GM12878 (cell line): ENCODE measurements around the gene SELENOP. TPM values are rescaled to one million over a fixed set of nuclear protein-coding genes. Genes with fewer than 3 reads are reported as not detected.

Source experiments
- ATAC-seq: fragments of 200-7000 bp; cut with Tn5 transposase; 3 replicates; pipeline ENCODE4 v1.9.1; 2020; ENCODE audit warnings: mild to moderate bottlenecking, moderate library complexity
- BruUV-seq: library from RNA; stranded (reverse); fragments of 400-500 nt; replicated peaks from 2 replicates; lab custom pipeline; 2021; lab: Mats Ljungman, UMichigan
- CTCF ChIA-PET: fragments of 300-600 bp; sonication (Branson Sonifier 250); formaldehyde crosslinking; extraction: SDS; loops from one replicate; lab custom pipeline; 2021; ENCODE audit warnings: inconsistent platforms; lab: Yijun Ruan, JAX
- POLR2A ChIA-PET: fragments of 350-600 bp; formaldehyde crosslinking; extraction: SDS; loops from one replicate; lab custom pipeline; 2021; ENCODE audit warnings: inconsistent platforms; lab: Charles Lee
- RAD21 ChIA-PET: fragments of 300-600 bp; sonication (Branson Sonifier 250); formaldehyde crosslinking; loops from one replicate; lab custom pipeline; 2023; ENCODE audit warnings: antibody characterized with exemption; ENCODE audit not compliant: unreplicated experiment; lab: Charles Lee
- SMC1A ChIA-PET: fragments of 300-600 bp; sonication (Branson Sonifier 250); formaldehyde crosslinking; loops from one replicate; lab custom pipeline; 2023; ENCODE audit not compliant: unreplicated experiment, uncharacterized antibody; lab: Charles Lee
- DNase-seq: peaks from one replicate; pipeline ENCODE4 v3.0.0-alpha.2; 2011; ENCODE audit warnings: low read depth, low spot score
- FAIRE-seq: peaks from 3 replicates; lab custom pipeline; 2011; peaks lifted over from hg19 to GRCh38; lab: Jason Lieb, UNC
- H2AFZ ChIP-seq: 2 replicates; pipeline ENCODE4 v1.6.0; 2011; ENCODE audit warnings: low read depth, low read length, control low read depth; ENCODE audit not compliant: control insufficient read depth
- H3K27ac ChIP-seq: 2 replicates; pipeline ENCODE4 v1.5.1; 2011; ENCODE audit warnings: control low read depth; ENCODE audit not compliant: control insufficient read depth, insufficient read depth
- H3K27me3 ChIP-seq, 2 experiments: replicated peaks in 1 of 2; 2 replicates each; pipeline versions ENCODE4 v1.6.0 to v1.6.1; 2011; ENCODE audit warnings: low read length in 1 of 2; ENCODE audit not compliant: control insufficient read depth in 2 of 2, insufficient read depth in 2 of 2
- H3K36me3 ChIP-seq, 2 experiments: 2 replicates each; pipeline ENCODE4 v1.5.1; 2011; ENCODE audit warnings: low read length in 1 of 2; ENCODE audit not compliant: control insufficient read depth in 2 of 2, insufficient read depth in 2 of 2
- H3K4me1 ChIP-seq: 2 replicates; pipeline ENCODE4 v1.6.1; 2011; ENCODE audit warnings: mild to moderate bottlenecking, low read length, moderate library complexity, mixed read lengths; ENCODE audit not compliant: control insufficient read depth, insufficient read depth
- H3K4me2 ChIP-seq: 2 replicates; pipeline ENCODE4 v1.6.0; 2011; ENCODE audit warnings: control low read depth; ENCODE audit not compliant: control insufficient read depth, insufficient read depth
- H3K4me3 ChIP-seq: fragments of 200-600 bp; sonication (generic); 2 replicates; pipeline ENCODE4 v1.5.1; 2016
- H3K79me2 ChIP-seq: 2 replicates; pipeline ENCODE4 v1.6.0; 2011; ENCODE audit warnings: low read length; ENCODE audit not compliant: control insufficient read depth, insufficient read depth
- H3K9ac ChIP-seq: 2 replicates; pipeline ENCODE4 v1.8.0; 2011; ENCODE audit warnings: low read length, control low read depth, mixed read lengths; ENCODE audit not compliant: control insufficient read depth, insufficient read depth
- H3K9me3 ChIP-seq: replicated peaks from 3 replicates; pipeline ENCODE4 v1.5.1; 2011; ENCODE audit warnings: mild to moderate bottlenecking, low read length; ENCODE audit not compliant: control insufficient read depth, insufficient read depth
- H4K20me1 ChIP-seq: 2 replicates; pipeline ENCODE4 v1.6.0; 2011; ENCODE audit not compliant: control insufficient read depth, insufficient read depth
- BCL11A ChIP-seq: IDR thresholded peaks from 2 replicates; pipeline ENCODE4 v1.6.1; 2011; ENCODE audit warnings: low read depth, low read length
- BCLAF1 ChIP-seq: fragments of 450-650 bp; IDR thresholded peaks from 2 replicates; pipeline ENCODE4 v1.6.1; 2017; ENCODE audit warnings: antibody characterized with exemption, mild to moderate bottlenecking, moderate library complexity
- BMI1 ChIP-seq: fragments of 450-650 bp; IDR thresholded peaks from 2 replicates; pipeline ENCODE4 v1.6.1; 2016; ENCODE audit warnings: mild to moderate bottlenecking, moderate library complexity, borderline replicate concordance
- ESRRA ChIP-seq: IDR thresholded peaks from 2 replicates; pipeline ENCODE4 v1.6.1; 2012; ENCODE audit warnings: mild to moderate bottlenecking, low read length, improper control_type of control experiment
- HDAC6 ChIP-seq: fragments of 200-600 bp; sonication (generic); IDR thresholded peaks from one replicate; pipeline ENCODE4 v1.8.0; 2017; ENCODE audit warnings: antibody characterized with exemption; ENCODE audit not compliant: unreplicated experiment
- MLLT1 ChIP-seq: fragments of 450-650 bp; IDR thresholded peaks from 2 replicates; pipeline ENCODE4 v1.6.1; 2016; ENCODE audit warnings: mild to moderate bottlenecking
- NFIC ChIP-seq: IDR thresholded peaks from 2 replicates; pipeline ENCODE4 v1.6.1; 2012; ENCODE audit warnings: low read depth, mild to moderate bottlenecking, inconsistent platforms, low read length, moderate library complexity
- NFXL1 ChIP-seq: fragments of 450-650 bp; IDR thresholded peaks from 2 replicates; pipeline ENCODE4 v1.6.1; 2017; ENCODE audit warnings: antibody characterized with exemption, mild to moderate bottlenecking, borderline replicate concordance
- POLR2AphosphoS5 ChIP-seq: IDR thresholded peaks from 2 replicates; pipeline ENCODE4 v1.6.1; 2011; ENCODE audit warnings: mild to moderate bottlenecking, low read length, inconsistent platforms
- RFX5 ChIP-seq: IDR thresholded peaks from 2 replicates; pipeline ENCODE4 v1.6.1; 2011; ENCODE audit warnings: low read depth, low read length, improper control_type of control experiment
- SUPT20H ChIP-seq: IDR thresholded peaks from 2 replicates; pipeline ENCODE4 v1.6.1; 2011; ENCODE audit warnings: low read depth, mild to moderate bottlenecking, low read length, moderate library complexity, borderline replicate concordance; ENCODE audit not compliant: control insufficient read depth
- WRNIP1 ChIP-seq: IDR thresholded peaks from 2 replicates; pipeline ENCODE4 v1.6.1; 2011; ENCODE audit warnings: low read depth, low read length, improper control_type of control experiment, borderline replicate concordance
- ZNF24 ChIP-seq: fragments of 450-650 bp; IDR thresholded peaks from 2 replicates; pipeline ENCODE4 v1.6.1; 2017; ENCODE audit warnings: antibody characterized with exemption, mild to moderate bottlenecking
- WGBS: methylation state at CpG from one replicate; pipeline ENCODE4 v1.1.6; 2016; ENCODE audit warnings: low lambda C conversion rate; ENCODE audit not compliant: insufficient replicate concordance, insufficient coverage; ENCODE audit errors: missing lambda C conversion rate; 5-methylcytosine and 5-hydroxymethylcytosine counted together
- in situ Hi-C: fragments of 300-500 bp; cut with MboI; formaldehyde crosslinking; loops from 9 replicates; pipeline ENCODE4 v1.14.3; 2018; ENCODE audit warnings: mixed read lengths
- intact Hi-C: fragments of 100-400 bp; cut with micrococcal nuclease; formaldehyde crosslinking; loops from one replicate; pipeline ENCODE4 v1.14.2; 2022; ENCODE audit not compliant: unreplicated experiment
- polyA plus RNA-seq, 11 experiments: library from polyadenylated mRNA; depleted of rRNA in 4 of 11; unstranded in 6 of 11; stranded (reverse) in 5 of 11; fragments of >200 nt; fragmentation: Nextera tagmentation in 4 of 11; fragmentation: Illumina TruSeq in 1 of 11; extraction: Ambion mirVana in 4 of 11; extraction: Trizol in 1 of 11; gene quantifications; 1 replicate in 1 of 11; 2 replicates in 10 of 11; pipeline versions ENCODE4 v1.2.1 to v1.2.3, GENCODE V29; 2011 to 2016; ENCODE audit warnings: inconsistent platforms in 2 of 11, missing spikeins in 2 of 11, low read depth in 1 of 11
- total RNA-seq, 4 experiments: library from RNA; depleted of rRNA in 3 of 4; stranded (reverse); fragments of >200 nt in 3 of 4; fragmentation: Illumina TruSeq in 1 of 4; extraction: Trizol in 1 of 4; gene quantifications; 2 replicates each; pipeline versions ENCODE4 v1.2.1 to v1.2.3, GENCODE V29; 2013 to 2021
- TF ChIP-seq, protein P1 (sequence below): IDR thresholded peaks from 2 replicates; pipeline ENCODE4 v1.6.1; 2012; ENCODE audit warnings: low read depth, low read length, improper control_type of control experiment
- TF ChIP-seq, protein P2 (sequence below): IDR thresholded peaks from 2 replicates; pipeline ENCODE4 v1.6.1; 2011; ENCODE audit warnings: borderline replicate concordance, low read depth, mild to moderate bottlenecking, moderate library complexity, low read length; ENCODE audit not compliant: insufficient read depth, poor library complexity, severe bottlenecking

The SELENOP gene
- total and polyA plus RNA-seq, 10 of the 15 experiments (the other 5 are each of a cell fraction or from before 2014, with no cell fraction given), result 0.08 to 5.1 (median 0.88) TPM; not detected in 3

- in situ Hi-C loops, result no loop called here
- intact Hi-C loops, result no loop called here
- Histone ChIP-seq H3K9ac (no peak overlapping the region), H2AFZ (no peak overlapping the region), H3K27me3 (no peaks in the 10 kb centered on the region; a peak in 1 of 4 replicates), H4K20me1 (no peaks in the 10 kb centered on the region), H3K79me2 (no peaks in the 10 kb centered on the region), H3K36me3 (no peaks in the 10 kb centered on the region), H3K4me1 (no peaks in the 10 kb centered on the region), H3K4me3 (no peak overlapping the region), H3K27ac (no peak overlapping the region), H3K4me2 (no peak overlapping the region), H3K9me3 (no peaks in the 10 kb centered on the region)
- ChIA-PET SMC1A (interaction anchor here (0.7 to 5.8 kb wide), 7 partner anchors 11 to 63 kb away, joined by 3 to 34 read pairs (median 4); partner anchors contain the start of gene SELENOP), RAD21 (interaction anchor here (1.2 to 1.6 kb wide), 2 partner anchors 9 to 15 kb away, joined by 4 to 5 read pairs; partner anchors contain the start of gene SELENOP), CTCF (interaction anchor here (0.6 to 1.9 kb wide), 12 partner anchors 9 to 1704 kb away, joined by 3 to 5 read pairs (median 3); no protein-coding TSS in a partner anchor), POLR2A (interaction anchor here (1.1 to 2.3 kb wide), 2 partner anchors 14 to 15 kb away, joined by 3 to 7 read pairs; partner anchors contain the start of gene SELENOP)
- DNase-seq (no peak), FAIRE-seq (no peak), ATAC-seq (no peak)
- TF ChIP-seq ESRRA, result no peak
- TF ChIP-seq NFIC, result no peak
- no peak for TF ChIP-seq RFX5
- TF ChIP-seq, protein P1, sequence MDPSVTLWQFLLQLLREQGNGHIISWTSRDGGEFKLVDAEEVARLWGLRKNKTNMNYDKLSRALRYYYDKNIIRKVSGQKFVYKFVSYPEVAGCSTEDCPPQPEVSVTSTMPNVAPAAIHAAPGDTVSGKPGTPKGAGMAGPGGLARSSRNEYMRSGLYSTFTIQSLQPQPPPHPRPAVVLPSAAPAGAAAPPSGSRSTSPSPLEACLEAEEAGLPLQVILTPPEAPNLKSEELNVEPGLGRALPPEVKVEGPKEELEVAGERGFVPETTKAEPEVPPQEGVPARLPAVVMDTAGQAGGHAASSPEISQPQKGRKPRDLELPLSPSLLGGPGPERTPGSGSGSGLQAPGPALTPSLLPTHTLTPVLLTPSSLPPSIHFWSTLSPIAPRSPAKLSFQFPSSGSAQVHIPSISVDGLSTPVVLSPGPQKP, result no peak
- TF ChIP-seq MLLT1, result no peak
- TF ChIP-seq WRNIP1, result no peak
- no peak for TF ChIP-seq NFXL1
- no peak for TF ChIP-seq SUPT20H
- no peak for TF ChIP-seq POLR2AphosphoS5
- TF ChIP-seq, protein P2, sequence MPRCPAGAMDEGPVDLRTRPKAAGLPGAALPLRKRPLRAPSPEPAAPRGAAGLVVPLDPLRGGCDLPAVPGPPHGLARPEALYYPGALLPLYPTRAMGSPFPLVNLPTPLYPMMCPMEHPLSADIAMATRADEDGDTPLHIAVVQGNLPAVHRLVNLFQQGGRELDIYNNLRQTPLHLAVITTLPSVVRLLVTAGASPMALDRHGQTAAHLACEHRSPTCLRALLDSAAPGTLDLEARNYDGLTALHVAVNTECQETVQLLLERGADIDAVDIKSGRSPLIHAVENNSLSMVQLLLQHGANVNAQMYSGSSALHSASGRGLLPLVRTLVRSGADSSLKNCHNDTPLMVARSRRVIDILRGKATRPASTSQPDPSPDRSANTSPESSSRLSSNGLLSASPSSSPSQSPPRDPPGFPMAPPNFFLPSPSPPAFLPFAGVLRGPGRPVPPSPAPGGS, result no peak
- no peak for TF ChIP-seq BMI1
- no peak for TF ChIP-seq ZNF24
- TF ChIP-seq BCL11A, result no peak
- no peak for TF ChIP-seq HDAC6
- no peak for TF ChIP-seq BCLAF1
- no TSS peak for BruUV-seq
- 21% methylated on average over 2 of the region's 2 CpGs for WGBS
Measured at GRCh38 chr5:42826757-42827515, 15.2 kb upstream of the SELENOP start.
